Measurements from ENCODE around the gene STKLD1.

GRCh38 chr9:133389562-133389961 lies 13.4 kb downstream of the STKLD1 start:
- TF ChIP-seq ZNF175 (tag by site-specific recombination; IDR thresholded peaks at IDR 0.05) (no peak), CTCF (tag by site-specific recombination; IDR thresholded peaks at IDR 0.05) (no peak)
